Measurements from ENCODE around the gene RERE. TPM values are rescaled to one million over a fixed set of nuclear protein-coding genes. Genes with fewer than 3 reads are reported as not detected.

RERE gene
- total and polyA plus RNA-seq, 5 donors = 72.4 to 175 (median 161) TPM

DNA sequence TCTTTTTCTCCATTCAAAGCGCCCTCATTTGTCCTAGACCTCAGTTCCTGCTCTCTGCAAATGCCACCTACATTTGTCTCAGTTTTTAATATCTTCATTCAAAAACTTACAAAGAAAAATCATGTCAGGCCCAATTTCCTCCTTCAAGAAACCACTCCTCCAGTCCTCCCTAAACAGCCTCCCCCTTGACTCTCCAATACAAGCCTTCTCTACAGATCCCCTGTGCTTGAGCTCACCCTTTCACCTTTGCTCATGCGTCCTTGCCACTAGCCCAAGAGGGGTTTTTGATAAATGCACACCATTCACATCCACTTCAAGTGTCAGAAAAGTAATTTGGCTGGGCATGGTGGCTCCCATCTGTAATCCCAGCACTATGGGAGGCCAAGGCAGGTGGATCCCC is 140.6 kb downstream of the RERE start:
- 95% methylated on average over 2 of the region's 2 CpGs for WGBS
- H3K27me3 ChIP-seq (ENCODE audit: control insufficient read depth, insufficient read depth) = no peaks in the 10 kb centered on the region
- H3K27ac ChIP-seq (ENCODE audit: low read length) = no peak overlapping the region
- ATAC-seq (no peak), DNase-seq (no peak)
- H3K9me3 ChIP-seq (ENCODE audit: control insufficient read depth, low read length) = no peaks in the 10 kb centered on the region
- intact Hi-C loops (cut with DNase I) = loop anchor here in 1 of 4 donors (10.0 kb wide), 1 partner anchor 112 kb away; no protein-coding TSS in a partner anchor
- no peak overlapping the region for H3K4me3 ChIP-seq (ENCODE audit: low read length)
- H3K4me1 ChIP-seq (ENCODE audit: control insufficient read depth, insufficient read depth, low read length) = peaks cover 5% of the 10 kb centered on the region

DNA sequence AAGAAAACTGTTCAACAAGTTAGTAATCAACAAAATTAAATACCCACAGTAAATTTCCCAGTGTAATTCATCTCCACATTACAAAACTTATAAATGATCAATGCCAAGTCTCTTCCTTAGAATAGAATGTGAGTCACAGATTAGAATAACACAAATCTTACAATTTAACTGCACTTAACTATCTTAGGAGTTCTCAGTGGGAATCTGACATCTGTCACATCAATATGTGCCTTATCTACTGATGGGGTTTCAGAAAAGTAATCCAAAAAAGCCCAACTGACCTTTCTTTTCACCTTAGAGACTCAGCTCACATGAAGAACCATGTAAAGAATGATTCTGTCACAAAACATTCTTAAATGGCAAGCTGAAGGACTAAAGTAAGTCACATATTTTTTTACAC is 141.4 kb downstream of the RERE start:
- ATAC-seq = no peak
- Histone ChIP-seq H3K27ac (ENCODE audit: low read length) (no peak overlapping the region), H3K4me3 (ENCODE audit: low read length) (no peak overlapping the region), H3K27me3 (ENCODE audit: control insufficient read depth, insufficient read depth) (no peaks in the 10 kb centered on the region), H3K4me1 (ENCODE audit: control insufficient read depth, insufficient read depth, low read length) (peaks cover 5% of the 10 kb centered on the region), H3K9me3 (ENCODE audit: control insufficient read depth, low read length) (no peaks in the 10 kb centered on the region)
- no peak for DNase-seq
- intact Hi-C loops (cut with DNase I) = loop anchor here in 1 of 4 donors (10.0 kb wide), 1 partner anchor 111 kb away; no protein-coding TSS in a partner anchor

DNA sequence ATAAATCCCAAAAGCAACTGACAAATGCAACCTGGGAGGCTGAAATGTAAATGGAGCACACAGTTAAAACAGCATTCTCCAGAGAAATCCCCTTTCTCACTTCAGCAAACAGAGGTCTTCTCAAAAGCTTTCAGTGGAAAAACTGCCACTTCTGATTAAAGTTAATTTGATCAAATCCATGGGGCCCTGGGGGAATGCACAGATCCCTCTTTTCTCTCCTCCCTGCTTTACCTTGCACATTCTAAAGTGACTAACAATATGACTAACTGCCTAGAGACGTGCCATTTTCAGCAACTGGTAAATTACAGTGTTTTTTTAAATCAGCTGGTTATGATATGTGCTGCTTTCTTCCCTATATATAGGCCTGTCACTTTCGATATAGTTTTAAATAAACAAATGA is 142.5 kb downstream of the RERE start:
- DNase-seq = no peak
- Histone ChIP-seq H3K27me3 (ENCODE audit: control insufficient read depth, insufficient read depth) (no peaks in the 10 kb centered on the region), H3K9me3 (ENCODE audit: control insufficient read depth, low read length) (no peaks in the 10 kb centered on the region), H3K4me3 (ENCODE audit: low read length) (no peak overlapping the region), H3K27ac (ENCODE audit: low read length) (no peak overlapping the region), H3K4me1 (ENCODE audit: control insufficient read depth, insufficient read depth, low read length) (peaks cover 4% of the 10 kb centered on the region)
- WGBS = 69% methylated on average over 2 of the region's 2 CpGs
- intact Hi-C loops (cut with DNase I) = loop anchor here in 3 of 4 donors (5.0 to 10.0 kb wide), 2 partner anchors 110 to 113 kb away; no protein-coding TSS in a partner anchor
- no peak for ATAC-seq

DNA sequence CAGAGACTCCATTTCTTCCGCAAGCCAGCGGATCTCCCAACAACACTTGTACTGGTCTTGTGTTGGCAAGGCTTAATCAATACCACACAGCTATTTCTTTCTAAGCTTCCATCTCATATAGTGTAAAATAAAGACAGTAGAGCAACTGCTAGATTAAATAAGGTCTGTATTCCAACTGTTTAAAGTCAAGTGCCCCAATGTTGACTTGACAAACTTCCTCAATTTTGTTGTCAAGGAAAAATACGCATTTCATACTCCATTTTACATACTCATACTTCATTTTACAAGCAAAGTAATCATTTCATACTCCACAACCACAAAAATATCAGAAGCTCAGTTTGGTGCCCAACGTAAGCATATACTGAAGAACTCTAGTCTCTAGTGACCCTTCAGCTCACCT is 143.0 kb downstream of the RERE start:
- 94% methylated on average over 4 of the region's 4 CpGs for WGBS
- Histone ChIP-seq H3K4me1 (ENCODE audit: control insufficient read depth, insufficient read depth, low read length) (peaks cover 2% of the 10 kb centered on the region), H3K9me3 (ENCODE audit: control insufficient read depth, low read length) (no peaks in the 10 kb centered on the region), H3K27ac (ENCODE audit: low read length) (no peak overlapping the region), H3K4me3 (ENCODE audit: low read length) (no peak overlapping the region), H3K27me3 (ENCODE audit: control insufficient read depth, insufficient read depth) (no peaks in the 10 kb centered on the region)
- DNase-seq (no peak), ATAC-seq (no peak)
- intact Hi-C loops (cut with DNase I) = loop anchor here in 3 of 4 donors (5.0 to 10.0 kb wide), 2 partner anchors 110 to 112 kb away; no protein-coding TSS in a partner anchor

DNA sequence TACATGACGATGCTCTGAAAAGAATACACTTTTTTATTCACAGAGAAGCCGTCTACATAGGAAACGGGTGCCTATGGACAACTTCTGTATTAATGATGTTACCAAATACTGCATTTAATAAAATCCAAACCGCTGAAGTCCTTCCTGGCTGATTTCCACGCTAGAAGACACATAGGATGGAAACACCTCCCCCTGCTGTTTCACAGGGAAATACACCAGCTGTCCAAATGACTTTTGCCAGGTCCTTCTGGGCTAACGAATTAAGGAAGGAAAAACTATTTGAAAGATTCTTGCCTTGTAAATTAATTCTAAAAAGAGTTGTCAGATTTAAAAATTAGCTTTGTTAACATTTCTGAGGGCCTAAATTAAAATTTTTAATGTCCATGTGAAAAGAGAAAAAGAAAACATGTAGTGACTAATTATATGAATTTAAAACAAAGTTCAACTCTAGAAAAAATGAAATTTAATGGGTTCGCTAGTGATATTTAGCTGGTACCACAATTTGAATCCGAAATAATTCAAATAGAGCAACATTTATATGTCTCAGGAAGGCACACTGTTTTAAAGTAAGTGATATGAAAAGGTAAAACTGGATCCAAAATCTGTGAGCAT is 146.0 kb downstream of the RERE start:
- intact Hi-C loops (cut with DNase I) = loop anchor here (2.0 to 10.0 kb wide), 3 partner anchors 107 to 111 kb away; no protein-coding TSS in a partner anchor
- Histone ChIP-seq H3K4me1 (ENCODE audit: control insufficient read depth, insufficient read depth, low read length) (no peaks in the 10 kb centered on the region), H3K9me3 (ENCODE audit: control insufficient read depth, low read length) (no peaks in the 10 kb centered on the region), H3K27ac (ENCODE audit: low read length) (no peak overlapping the region), H3K27me3 (ENCODE audit: control insufficient read depth, insufficient read depth) (no peaks in the 10 kb centered on the region), H3K4me3 (ENCODE audit: low read length) (peak overlapping the region; percentile 34)
- 24% methylated on average over 8 of the region's 8 CpGs for WGBS
- ATAC-seq = peak; percentile 70 to 73
- DNase-seq = no peak

DNA sequence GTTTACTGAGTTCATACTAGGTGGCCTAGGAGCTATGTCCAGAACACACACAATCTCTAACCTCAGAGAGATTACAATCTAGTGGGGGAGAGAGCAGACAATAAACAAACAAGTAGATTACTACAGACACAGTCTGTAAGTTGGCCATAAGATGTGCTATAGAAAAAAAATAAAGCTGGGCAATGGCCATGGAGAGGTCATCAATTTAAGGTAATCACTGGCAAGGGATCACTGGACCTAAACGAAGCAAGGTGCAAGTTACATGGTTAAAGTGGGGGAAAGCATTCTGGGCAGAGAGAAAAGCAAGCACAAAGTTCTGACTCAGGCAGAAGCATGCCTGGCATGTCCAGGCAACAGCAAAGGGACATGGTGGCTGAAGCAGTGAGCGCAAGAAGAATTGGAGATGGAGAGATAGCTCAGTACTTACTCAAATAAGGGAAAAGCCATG is 147.0 kb downstream of the RERE start:
- H3K9me3 ChIP-seq (ENCODE audit: control insufficient read depth, low read length) = no peaks in the 10 kb centered on the region
- ATAC-seq (peak; percentile 33 to 45), DNase-seq (no peak)
- no peaks in the 10 kb centered on the region for H3K27me3 ChIP-seq (ENCODE audit: control insufficient read depth, insufficient read depth)
- intact Hi-C loops (cut with DNase I) = loop anchor here (2.0 to 10.0 kb wide), 3 partner anchors 106 to 110 kb away; no protein-coding TSS in a partner anchor
- peaks cover 6% of the 10 kb centered on the region for H3K4me1 ChIP-seq (ENCODE audit: control insufficient read depth, insufficient read depth, low read length)
- peak overlapping the region; percentile 70 for H3K27ac ChIP-seq (ENCODE audit: low read length)
- 55% methylated on average over 2 of the region's 2 CpGs for WGBS
- no peak overlapping the region for H3K4me3 ChIP-seq (ENCODE audit: low read length)

DNA sequence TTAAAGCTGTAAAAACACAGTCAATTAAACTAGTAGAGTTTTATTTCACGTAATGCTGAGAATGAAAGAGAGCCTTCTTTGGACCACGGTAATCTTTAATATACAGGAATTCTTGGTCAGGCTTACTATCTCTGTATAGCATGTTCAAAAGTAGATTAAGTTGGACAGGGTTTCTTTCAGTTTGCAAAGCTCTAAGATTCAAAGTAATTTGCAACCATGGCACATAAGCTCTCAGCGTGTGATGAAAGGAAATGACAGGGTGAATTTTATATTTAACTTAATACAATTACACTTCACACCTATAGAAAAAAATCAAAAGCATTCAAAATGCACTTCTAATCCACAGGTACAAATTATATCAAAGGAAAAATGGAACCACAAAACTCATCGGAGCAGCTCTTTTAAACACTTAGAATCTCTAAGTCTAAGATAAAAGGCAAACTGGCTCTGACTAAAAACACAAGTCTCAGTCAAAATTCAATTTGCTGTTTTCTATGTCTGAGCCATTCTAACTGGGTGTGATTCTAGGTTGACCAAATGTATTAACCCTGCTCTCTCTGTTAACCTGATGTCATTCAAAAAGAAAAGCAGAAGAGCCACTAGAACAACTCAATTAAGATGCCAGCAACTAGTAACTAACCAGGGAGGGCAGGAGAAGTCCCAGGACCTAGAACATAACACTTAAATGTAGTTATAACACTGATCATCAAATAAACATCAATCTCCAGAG is 147.7 kb downstream of the RERE start:
- H3K4me1 ChIP-seq (ENCODE audit: control insufficient read depth, insufficient read depth, low read length) = peaks cover 6% of the 10 kb centered on the region
- H3K4me3 ChIP-seq (ENCODE audit: low read length) = no peak overlapping the region
- H3K27ac ChIP-seq (ENCODE audit: low read length) = no peak overlapping the region
- intact Hi-C loops (cut with DNase I) = loop anchor here (2.0 to 10.0 kb wide), 3 partner anchors 105 to 109 kb away; no protein-coding TSS in a partner anchor
- H3K9me3 ChIP-seq (ENCODE audit: control insufficient read depth, low read length) = no peaks in the 10 kb centered on the region
- no peak for DNase-seq
- no peaks in the 10 kb centered on the region for H3K27me3 ChIP-seq (ENCODE audit: control insufficient read depth, insufficient read depth)
- WGBS = 51% methylated on average over 4 of the region's 4 CpGs
- ATAC-seq = no peak

DNA sequence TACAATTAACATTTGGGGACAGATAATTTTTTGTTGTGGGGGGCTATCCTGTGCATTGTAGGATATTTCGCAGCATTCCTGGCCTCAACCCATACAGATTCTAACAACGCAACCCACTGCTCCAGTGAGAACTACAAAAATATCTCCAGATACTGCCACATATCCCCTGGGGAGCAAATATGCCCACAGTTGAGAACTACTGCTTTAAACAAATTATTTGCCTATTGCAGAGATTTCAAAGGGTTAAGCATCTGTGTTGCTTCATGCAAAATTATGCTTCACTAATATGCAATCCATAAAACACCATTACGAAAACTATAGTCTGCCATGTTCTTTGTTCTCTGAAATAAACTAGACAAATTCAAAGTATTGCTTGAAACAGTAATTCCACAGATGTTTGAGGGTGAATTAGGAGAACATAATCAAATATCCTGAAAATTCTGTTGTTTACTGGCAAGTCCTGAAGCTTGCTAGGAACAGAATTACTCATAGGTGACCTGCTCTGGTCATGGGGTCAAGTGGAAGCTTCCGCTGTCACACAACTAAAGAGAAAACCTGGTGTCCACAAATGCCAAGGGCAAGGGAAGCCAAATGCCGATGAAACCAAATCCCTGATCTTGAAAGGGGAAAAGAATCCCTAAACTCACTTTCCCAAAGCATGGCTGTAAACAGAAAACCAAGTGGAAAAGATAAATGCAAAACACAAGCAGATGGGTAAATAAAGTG is 149.4 kb downstream of the RERE start:
- no peaks in the 10 kb centered on the region for H3K9me3 ChIP-seq (ENCODE audit: control insufficient read depth, low read length)
- H3K27me3 ChIP-seq (ENCODE audit: control insufficient read depth, insufficient read depth) = no peaks in the 10 kb centered on the region
- ATAC-seq (no peak), DNase-seq (no peak)
- peaks cover 18% of the 10 kb centered on the region for H3K4me1 ChIP-seq (ENCODE audit: control insufficient read depth, insufficient read depth, low read length)
- no peak overlapping the region for H3K4me3 ChIP-seq (ENCODE audit: low read length)
- intact Hi-C loops (cut with DNase I) = no loop called here
- no peak overlapping the region for H3K27ac ChIP-seq (ENCODE audit: low read length)
- WGBS = 75% methylated on average over 5 of the region's 5 CpGs

DNA sequence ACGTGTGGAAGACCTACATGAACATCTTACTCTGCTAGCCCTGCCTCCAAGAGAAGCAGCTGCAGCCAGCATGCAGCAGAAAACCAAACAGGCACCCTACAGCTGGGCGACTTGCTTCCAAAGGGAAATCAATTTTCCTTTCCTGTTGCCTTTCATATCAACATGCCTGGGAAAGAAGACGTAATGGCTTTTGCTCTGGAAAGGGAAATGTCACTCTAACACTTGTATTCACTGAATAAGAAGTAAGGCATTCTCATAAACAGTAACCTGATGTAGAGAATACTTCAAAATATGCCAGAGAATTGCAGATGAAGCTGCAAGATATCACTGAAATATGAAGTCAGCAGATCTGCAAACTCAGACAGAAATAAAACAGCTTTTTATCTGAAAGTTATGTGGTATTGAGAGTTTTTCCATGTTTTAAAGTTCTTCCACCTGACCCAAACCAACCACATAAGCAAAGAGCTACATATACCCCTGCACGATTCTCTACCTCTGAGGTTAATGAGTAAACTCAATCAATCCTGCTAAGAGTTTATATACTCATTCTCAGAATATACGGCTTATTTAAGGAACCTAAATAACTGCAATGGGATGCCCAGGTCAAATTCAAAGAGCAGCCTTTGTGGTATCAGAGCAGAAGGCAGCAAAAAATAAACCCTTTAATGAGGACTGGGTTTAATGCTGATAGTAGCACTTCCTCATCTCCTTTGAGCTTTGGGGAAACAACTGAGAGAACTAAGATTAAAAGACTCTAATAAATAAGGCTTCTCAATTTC is 150.9 kb downstream of the RERE start:
- DNase-seq (no peak), ATAC-seq (no peak)
- intact Hi-C loops (cut with DNase I) = no loop called here
- H3K4me3 ChIP-seq (ENCODE audit: low read length) = no peak overlapping the region
- no peaks in the 10 kb centered on the region for H3K27me3 ChIP-seq (ENCODE audit: control insufficient read depth, insufficient read depth)
- 37% methylated on average over 5 of the region's 5 CpGs for WGBS
- no peak overlapping the region for H3K27ac ChIP-seq (ENCODE audit: low read length)
- peaks cover 18% of the 10 kb centered on the region for H3K4me1 ChIP-seq (ENCODE audit: control insufficient read depth, insufficient read depth, low read length)
- no peaks in the 10 kb centered on the region for H3K9me3 ChIP-seq (ENCODE audit: control insufficient read depth, low read length)

DNA sequence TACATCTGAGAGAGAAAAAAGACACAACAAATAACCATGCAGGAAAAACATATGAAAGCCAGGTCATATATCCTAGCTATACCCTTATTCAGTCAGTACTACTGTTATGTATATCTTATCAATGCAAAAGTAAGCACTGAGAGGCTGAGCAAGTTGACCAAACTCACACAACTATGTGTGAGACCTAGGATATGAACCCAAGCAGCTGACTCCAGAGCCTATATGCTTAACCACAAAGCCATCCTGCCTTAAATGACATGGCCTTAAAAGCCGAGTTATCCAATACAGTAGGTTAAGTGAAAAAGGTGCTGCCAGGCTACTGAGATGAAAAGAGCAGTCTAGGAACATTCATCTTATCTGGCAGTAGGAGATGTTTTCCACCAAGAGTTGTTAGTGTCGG is 151.6 kb downstream of the RERE start:
- intact Hi-C loops (cut with DNase I) = no loop called here
- Histone ChIP-seq H3K27ac (ENCODE audit: low read length) (no peak overlapping the region), H3K9me3 (ENCODE audit: control insufficient read depth, low read length) (no peaks in the 10 kb centered on the region), H3K4me1 (ENCODE audit: control insufficient read depth, insufficient read depth, low read length) (peaks cover 25% of the 10 kb centered on the region), H3K27me3 (ENCODE audit: control insufficient read depth, insufficient read depth) (no peaks in the 10 kb centered on the region), H3K4me3 (ENCODE audit: low read length) (no peak overlapping the region)
- ATAC-seq (no peak), DNase-seq (no peak)
- 48% methylated on average over 2 of the region's 2 CpGs for WGBS

Data from right cardiac atrium (tissue), 5 donors.